HEK293T (cell line): ENCODE data around the gene GPHN.

ENCODE experiments used
- ELF4 ChIP-seq: fragments of 450-650 bp; IDR thresholded peaks from 2 replicates; pipeline ENCODE4 v1.6.1; 2017; ENCODE audit warnings: antibody characterized with exemption
- FOXA1 ChIP-seq: fragments of 450-650 bp; IDR thresholded peaks from 2 replicates; pipeline ENCODE4 v1.6.1; 2016; ENCODE audit warnings: mild to moderate bottlenecking
- HDGF ChIP-seq: fragments of 450-650 bp; IDR thresholded peaks from 2 replicates; pipeline ENCODE4 v1.6.1; 2017; ENCODE audit warnings: antibody characterized with exemption, borderline replicate concordance
- L3MBTL2 ChIP-seq: fragments of 450-650 bp; conservative IDR thresholded peaks from 2 replicates; pipeline ENCODE4 v1.6.1; 2016; ENCODE audit warnings: mild to moderate bottlenecking
- LEF1 ChIP-seq: fragments of 450-650 bp; IDR thresholded peaks from 2 replicates; pipeline ENCODE4 v1.6.1; 2017; ENCODE audit warnings: mild to moderate bottlenecking, borderline replicate concordance
- PKNOX1 ChIP-seq: fragments of 450-650 bp; IDR thresholded peaks from 2 replicates; pipeline ENCODE4 v1.6.1; 2016
- SUZ12 ChIP-seq: fragments of 450-650 bp; IDR thresholded peaks from 2 replicates; pipeline ENCODE4 v1.6.1; 2016; ENCODE audit warnings: mild to moderate bottlenecking
- TARDBP ChIP-seq: fragments of 450-650 bp; IDR thresholded peaks from 2 replicates; pipeline ENCODE4 v1.6.1; 2016
- ZNF384 ChIP-seq: fragments of 450-650 bp; IDR thresholded peaks from 2 replicates; pipeline ENCODE4 v1.6.1; 2016

GRCh38 chr14:66696326-66696725 is 188.4 kb downstream of the GPHN start:
- TF ChIP-seq LEF1 (no peak), TARDBP (no peak), ELF4 (no peak), PKNOX1 (no peak), L3MBTL2 (no peak), ZNF384 (no peak), FOXA1 (no peak), HDGF (no peak), SUZ12 (no peak)
